CD4-positive, alpha-beta T cell treated with Interleukin-6 for 4 hours (primary cell): ENCODE results near the gene TEX10.
"Not testable (repeated sequence)": the region's sequence is repeated elsewhere in the genome, so short reads cannot be mapped to it uniquely, and the experiment has no call there.

Experiments used
- DNase-seq: peaks from one replicate; pipeline ENCODE4 v3.0.0-alpha.2; 2020; ENCODE audit warnings: mixed read lengths

The TEX10 gene

GRCh38 chr9:100352727-100353505, at the start of gene TEX10:
Gene TEX10 (minus strand): TSS chr9:100352942. CDS start chr9:100349363, 3,579 bp downstream.
- DNase-seq, result peak; percentile 92

GRCh38 chr9:100401042-100401441, 48.3 kb upstream of the TEX10 start:
- DNase-seq, result no peak

- no peak for DNase-seq
Measured at GRCh38 chr9:100397529-100398266, 45.0 kb upstream of the TEX10 start.

GRCh38 chr9:100396769-100397168, 44.0 kb upstream of the TEX10 start:
- DNase-seq, result no peak

- DNase-seq, result no peak
Measured at GRCh38 chr9:100394816-100395215, 42.1 kb upstream of the TEX10 start.

- no peak for DNase-seq
Measured at GRCh38 chr9:100394032-100394695, 41.4 kb upstream of the TEX10 start.

- not testable (repeated sequence) for DNase-seq
Measured at GRCh38 chr9:100392989-100393388, 40.2 kb upstream of the TEX10 start.

- DNase-seq, result no peak
Measured at GRCh38 chr9:100379862-100380261, 27.1 kb upstream of the TEX10 start.

GRCh38 chr9:100377015-100377414, 24.3 kb upstream of the TEX10 start:
- no peak for DNase-seq

GRCh38 chr9:100375658-100376057, 22.9 kb upstream of the TEX10 start:
- DNase-seq, result no peak

GRCh38 chr9:100372648-100373047, 19.9 kb upstream of the TEX10 start:
- no peak for DNase-seq

- no peak for DNase-seq
Measured at GRCh38 chr9:100370064-100370723, 17.5 kb upstream of the TEX10 start.

- DNase-seq, result no peak
Measured at GRCh38 chr9:100368672-100369071, 15.9 kb upstream of the TEX10 start.

- no peak for DNase-seq
Measured at GRCh38 chr9:100366121-100366520, 13.4 kb upstream of the TEX10 start.

GRCh38 chr9:100364013-100364412, 11.3 kb upstream of the TEX10 start:
- DNase-seq, result no peak

GRCh38 chr9:100359057-100359456, 6.3 kb upstream of the TEX10 start:
- no peak for DNase-seq

- no peak for DNase-seq
Measured at GRCh38 chr9:100357501-100357900, 4.8 kb upstream of the TEX10 start.

- no peak for DNase-seq
Measured at GRCh38 chr9:100355561-100355960, 2.8 kb upstream of the TEX10 start.

- DNase-seq, result no peak
Measured at GRCh38 chr9:100354121-100354800, 1.5 kb upstream of the TEX10 start.

- peak; percentile 27 for DNase-seq
Measured at GRCh38 chr9:100352201-100352726, 478 bp downstream of the TEX10 start.

GRCh38 chr9:100351508-100351907, 1.2 kb downstream of the TEX10 start:
- DNase-seq, result no peak

- DNase-seq, result no peak
Measured at GRCh38 chr9:100350188-100350587, 2.6 kb downstream of the TEX10 start.
